A549 (cell line): ENCODE measurements around the gene SLC10A3. TPM values are rescaled to one million over a fixed set of nuclear protein-coding genes. Genes with fewer than 3 reads are reported as not detected.

Experiments
- ATAC-seq, 2 experiments: fragments of 200-7000 bp in 1 of 2; fragments of >200 bp in 1 of 2; cut with Nextera tagmentation in 1 of 2; cut with Tn5 transposase in 1 of 2; 3 replicates each; pipeline versions ENCODE4 v1.8.0 to v1.9.1; 2018 to 2020; ENCODE audit warnings: mild to moderate bottlenecking in 1 of 2, moderate library complexity in 1 of 2
- CTCF ChIA-PET: fragments of 300-600 bp; sonication (Branson Sonifier 250); formaldehyde crosslinking; extraction: SDS; loops from one replicate; lab custom pipeline; 2021; ENCODE audit warnings: antibody characterized with exemption, inconsistent platforms; lab: Yijun Ruan, JAX
- POLR2A ChIA-PET: fragments of 350-600 bp; formaldehyde crosslinking; extraction: SDS; loops from one replicate; lab custom pipeline; 2021; ENCODE audit warnings: antibody characterized with exemption, inconsistent platforms; lab: Yijun Ruan, JAX
- DNase-seq, 2 experiments: peaks; one replicate each; pipeline versions ENCODE4 v3.0.0 to v3.0.0-alpha.2; 2011 to 2016; ENCODE audit warnings: low read depth in 1 of 2, low spot score in 1 of 2
- FAIRE-seq: peaks from 2 replicates; lab custom pipeline; 2011; peaks lifted over from hg19 to GRCh38; lab: Jason Lieb, UNC
- H3K27ac ChIP-seq, 2 experiments: fragments of >200 bp; sonication (Bioruptor Twin); formaldehyde crosslinking; 3 replicates each; pipeline ENCODE4 v1.5.1; 2016 to 2017
- H3K4me1 ChIP-seq: fragments of >200 bp; sonication (Bioruptor Twin); formaldehyde crosslinking; 3 replicates; pipeline ENCODE4 v1.6.1; 2016
- H3K4me2 ChIP-seq: fragments of >200 bp; sonication (Bioruptor Twin); formaldehyde crosslinking; 3 replicates; pipeline ENCODE4 v1.6.1; 2016
- H3K4me3 ChIP-seq: fragments of >200 bp; sonication (Bioruptor Twin); formaldehyde crosslinking; 3 replicates; pipeline ENCODE4 v1.5.1; 2016
- H3K9me3 ChIP-seq: fragments of >200 bp; sonication (Bioruptor Twin); formaldehyde crosslinking; 3 replicates; pipeline ENCODE4 v1.6.1; 2016
- EP300 ChIP-seq, 2 experiments: fragments of >200 bp; sonication (Bioruptor Twin); formaldehyde crosslinking; IDR thresholded peaks; 2 replicates in 1 of 2; 3 replicates in 1 of 2; pipeline ENCODE4 v1.6.1; 2016 to 2017
- HOXA7 ChIP-seq: fragments of 250-450 bp; sonication (Bioruptor Pico); IDR thresholded peaks from 2 replicates; pipeline ENCODE4 v1.5.0; 2020; ENCODE audit warnings: mild to moderate bottlenecking, moderate library complexity
- MAFK ChIP-seq: fragments of 450-650 bp; IDR thresholded peaks from 2 replicates; pipeline ENCODE4 v1.6.1; 2014; ENCODE audit not compliant: partially characterized antibody
- NFE2L2 ChIP-seq: fragments of 150-350 bp; conservative IDR thresholded peaks from 2 replicates; pipeline ENCODE4 v1.6.1; 2014; ENCODE audit warnings: low read length
- NPAS2 ChIP-seq: fragments of 250-450 bp; sonication (Bioruptor Pico); IDR thresholded peaks from 2 replicates; pipeline ENCODE4 v1.8.0; 2022; ENCODE audit warnings: mild to moderate bottlenecking, moderate library complexity, borderline replicate concordance
- POLR2AphosphoS2 ChIP-seq: conservative IDR thresholded peaks from 2 replicates; pipeline ENCODE4 v1.6.1; 2012; ENCODE audit warnings: low read length, improper control_type of control experiment, inconsistent platforms
- RAD21 ChIP-seq, 2 experiments: fragments of >200 bp in 1 of 2; sonication (Bioruptor Twin) in 1 of 2; formaldehyde crosslinking in 1 of 2; IDR thresholded peaks in 1 of 2; conservative IDR thresholded peaks in 1 of 2; 2 replicates in 1 of 2; 3 replicates in 1 of 2; pipeline ENCODE4 v1.6.1; 2012 to 2018; ENCODE audit warnings: inconsistent platforms in 1 of 2
- RFX5 ChIP-seq: fragments of 450-650 bp; IDR thresholded peaks from 2 replicates; pipeline ENCODE4 v1.7.1; 2014; ENCODE audit warnings: antibody characterized with exemption, mild to moderate bottlenecking, moderate library complexity
- RNF2 ChIP-seq: fragments of 200-600 bp; sonication (generic); IDR thresholded peaks from 2 replicates; pipeline ENCODE4 v1.6.1; 2016; ENCODE audit warnings: low read depth, mild to moderate bottlenecking, antibody characterized with exemption, moderate library complexity, borderline replicate concordance
- TFCP2L1 ChIP-seq: fragments of 250-450 bp; sonication (Bioruptor Pico); IDR thresholded peaks from 2 replicates; pipeline ENCODE4 v1.5.0; 2021; ENCODE audit warnings: mild to moderate bottlenecking
- ZFP36 ChIP-seq: fragments of 450-650 bp; IDR thresholded peaks from 2 replicates; pipeline ENCODE4 v1.6.1; 2014; ENCODE audit warnings: borderline replicate concordance; ENCODE audit not compliant: partially characterized antibody
- WGBS: methylation state at CpG from one replicate; pipeline ENCODE4 v1.1.6; 2017; ENCODE audit errors: missing lambda C conversion rate; 5-methylcytosine and 5-hydroxymethylcytosine counted together
- polyA plus RNA-seq, 4 experiments: library from polyadenylated mRNA; depleted of rRNA in 3 of 4; stranded (reverse); fragments of >200 nt; fragmentation: RNase III in 1 of 4; extraction: RNeasy Plus Mini Kit Qiagen cat#74134 plus additional on column Dnase treatment in 1 of 4; gene quantifications; 2 replicates in 3 of 4; 3 replicates in 1 of 4; pipeline ENCODE4 v1.2.3, GENCODE V29; 2011 to 2017
- TF ChIP-seq, protein P1 (sequence below): fragments of 200-600 bp; sonication (generic); IDR thresholded peaks from 2 replicates; pipeline ENCODE4 v1.6.1; 2016; ENCODE audit warnings: antibody characterized with exemption, mild to moderate bottlenecking, moderate library complexity
- TF ChIP-seq, protein P2 (sequence below): fragments of 150-350 bp; IDR thresholded peaks from 2 replicates; pipeline ENCODE4 v1.6.1; 2014; ENCODE audit warnings: low read depth, mild to moderate bottlenecking, low read length
- TF ChIP-seq, protein P3 (sequence below): fragments of 450-650 bp; IDR thresholded peaks from 2 replicates; pipeline ENCODE4 v1.6.1; 2014; ENCODE audit warnings: antibody characterized with exemption
- TF ChIP-seq, protein P4 (sequence below): fragments of >200 bp; sonication (Bioruptor Twin); formaldehyde crosslinking; IDR thresholded peaks from 3 replicates; pipeline ENCODE4 v1.5.1; 2016

The SLC10A3 gene
- polyA plus RNA-seq, 2 of the 4 experiments (the other 2 are of a cell fraction) = 9.0 to 21.7 TPM

DNA sequence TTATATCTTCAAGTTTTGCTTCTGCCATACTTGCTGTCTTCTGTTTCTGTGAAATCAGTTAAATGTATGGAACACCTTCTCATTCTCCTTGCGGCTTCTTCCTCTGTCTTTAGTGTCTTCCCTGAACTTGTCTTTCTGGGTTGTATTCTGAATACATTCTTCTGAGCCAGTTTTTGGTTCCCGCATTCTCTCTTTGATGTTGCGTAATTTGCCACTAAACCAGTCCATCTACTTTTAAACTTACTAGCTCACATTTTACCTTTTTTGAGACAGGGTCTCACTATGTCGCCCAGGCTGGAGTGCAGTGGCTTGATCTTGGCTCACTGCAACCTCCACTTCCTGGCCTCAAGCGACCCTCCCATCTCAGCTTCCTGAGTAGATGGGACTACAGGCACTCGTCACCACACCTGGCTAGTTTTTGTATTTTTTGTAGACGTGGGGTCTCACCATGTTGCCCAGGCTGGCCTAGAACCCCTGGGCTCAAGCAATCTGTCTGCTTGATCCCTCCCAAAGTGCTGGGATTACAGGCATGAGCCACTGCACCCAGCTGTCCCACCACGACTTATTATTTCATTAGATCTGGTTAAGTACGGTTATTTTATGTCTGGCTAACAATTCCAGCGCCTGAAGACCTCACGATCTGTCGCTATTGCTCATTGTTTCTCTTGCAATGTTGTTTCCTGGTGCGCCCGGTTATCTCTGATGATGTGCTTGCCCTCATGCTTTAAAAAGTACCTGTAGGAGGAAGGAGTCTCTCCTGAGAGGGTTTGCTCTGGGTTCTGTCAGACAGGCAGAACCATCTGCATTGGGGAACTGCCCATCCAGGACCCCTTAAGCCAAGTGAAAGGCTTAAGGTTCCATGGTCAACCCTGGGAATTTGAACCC, 35.4 kb upstream of the SLC10A3 start (continued):
- TF ChIP-seq, protein P1, sequence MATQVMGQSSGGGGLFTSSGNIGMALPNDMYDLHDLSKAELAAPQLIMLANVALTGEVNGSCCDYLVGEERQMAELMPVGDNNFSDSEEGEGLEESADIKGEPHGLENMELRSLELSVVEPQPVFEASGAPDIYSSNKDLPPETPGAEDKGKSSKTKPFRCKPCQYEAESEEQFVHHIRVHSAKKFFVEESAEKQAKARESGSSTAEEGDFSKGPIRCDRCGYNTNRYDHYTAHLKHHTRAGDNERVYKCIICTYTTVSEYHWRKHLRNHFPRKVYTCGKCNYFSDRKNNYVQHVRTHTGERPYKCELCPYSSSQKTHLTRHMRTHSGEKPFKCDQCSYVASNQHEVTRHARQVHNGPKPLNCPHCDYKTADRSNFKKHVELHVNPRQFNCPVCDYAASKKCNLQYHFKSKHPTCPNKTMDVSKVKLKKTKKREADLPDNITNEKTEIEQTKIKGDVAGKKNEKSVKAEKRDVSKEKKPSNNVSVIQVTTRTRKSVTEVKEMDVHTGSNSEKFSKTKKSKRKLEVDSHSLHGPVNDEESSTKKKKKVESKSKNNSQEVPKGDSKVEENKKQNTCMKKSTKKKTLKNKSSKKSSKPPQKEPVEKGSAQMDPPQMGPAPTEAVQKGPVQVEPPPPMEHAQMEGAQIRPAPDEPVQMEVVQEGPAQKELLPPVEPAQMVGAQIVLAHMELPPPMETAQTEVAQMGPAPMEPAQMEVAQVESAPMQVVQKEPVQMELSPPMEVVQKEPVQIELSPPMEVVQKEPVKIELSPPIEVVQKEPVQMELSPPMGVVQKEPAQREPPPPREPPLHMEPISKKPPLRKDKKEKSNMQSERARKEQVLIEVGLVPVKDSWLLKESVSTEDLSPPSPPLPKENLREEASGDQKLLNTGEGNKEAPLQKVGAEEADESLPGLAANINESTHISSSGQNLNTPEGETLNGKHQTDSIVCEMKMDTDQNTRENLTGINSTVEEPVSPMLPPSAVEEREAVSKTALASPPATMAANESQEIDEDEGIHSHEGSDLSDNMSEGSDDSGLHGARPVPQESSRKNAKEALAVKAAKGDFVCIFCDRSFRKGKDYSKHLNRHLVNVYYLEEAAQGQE = no peak; the same call in 1 of the 2 replicates
- TF ChIP-seq, protein P2, sequence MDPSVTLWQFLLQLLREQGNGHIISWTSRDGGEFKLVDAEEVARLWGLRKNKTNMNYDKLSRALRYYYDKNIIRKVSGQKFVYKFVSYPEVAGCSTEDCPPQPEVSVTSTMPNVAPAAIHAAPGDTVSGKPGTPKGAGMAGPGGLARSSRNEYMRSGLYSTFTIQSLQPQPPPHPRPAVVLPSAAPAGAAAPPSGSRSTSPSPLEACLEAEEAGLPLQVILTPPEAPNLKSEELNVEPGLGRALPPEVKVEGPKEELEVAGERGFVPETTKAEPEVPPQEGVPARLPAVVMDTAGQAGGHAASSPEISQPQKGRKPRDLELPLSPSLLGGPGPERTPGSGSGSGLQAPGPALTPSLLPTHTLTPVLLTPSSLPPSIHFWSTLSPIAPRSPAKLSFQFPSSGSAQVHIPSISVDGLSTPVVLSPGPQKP = no peak
- TF ChIP-seq NPAS2 (CRISPR knock-in tag) (no peak), RFX5 (no peak), NFE2L2 (no peak), RAD21 (conservative IDR thresholded peaks at IDR 0.05 in 1 of 2, IDR thresholded peaks at IDR 0.05 in 1 of 2) (no peak), MAFK (no peak)
- TF ChIP-seq, protein P3, sequence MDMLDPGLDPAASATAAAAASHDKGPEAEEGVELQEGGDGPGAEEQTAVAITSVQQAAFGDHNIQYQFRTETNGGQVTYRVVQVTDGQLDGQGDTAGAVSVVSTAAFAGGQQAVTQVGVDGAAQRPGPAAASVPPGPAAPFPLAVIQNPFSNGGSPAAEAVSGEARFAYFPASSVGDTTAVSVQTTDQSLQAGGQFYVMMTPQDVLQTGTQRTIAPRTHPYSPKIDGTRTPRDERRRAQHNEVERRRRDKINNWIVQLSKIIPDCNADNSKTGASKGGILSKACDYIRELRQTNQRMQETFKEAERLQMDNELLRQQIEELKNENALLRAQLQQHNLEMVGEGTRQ = no peak

DNA sequence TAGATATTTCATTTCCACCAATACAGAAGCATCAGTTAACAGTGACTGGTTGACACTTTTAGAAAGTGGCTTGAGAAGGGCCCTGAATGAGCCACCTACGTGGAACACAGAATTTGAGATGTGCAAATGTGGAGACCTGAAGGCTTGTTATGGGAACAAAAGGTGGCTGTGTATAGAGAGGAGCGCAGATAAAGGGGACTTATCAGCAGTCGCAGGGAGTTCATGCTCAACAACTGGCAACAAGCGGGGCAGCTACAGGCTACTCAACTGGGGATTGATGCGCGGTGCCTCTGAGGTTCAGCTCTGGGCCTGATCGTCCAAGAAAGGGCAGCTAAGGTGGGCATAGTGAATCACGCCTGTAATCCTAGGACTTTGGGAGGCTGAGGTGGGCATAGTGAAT, 29.0 kb upstream of the SLC10A3 start:
- POLR2A ChIA-PET = interaction anchor here (0.5 kb wide), 1 partner anchor 105 kb away, joined by 3 read pairs; no protein-coding TSS in a partner anchor
- TF ChIP-seq TFCP2L1 (CRISPR knock-in tag) (no peak), HOXA7 (no peak), POLR2AphosphoS2 (0 out of 2 replicates have a peak, but pooled peaks have one; percentile 39), RNF2 (no peak), EP300 (IDR thresholded peaks at IDR 0.05) (no peak), ZFP36 (no peak)
- TF ChIP-seq, protein P1 = no peak
- TF ChIP-seq, protein P4, sequence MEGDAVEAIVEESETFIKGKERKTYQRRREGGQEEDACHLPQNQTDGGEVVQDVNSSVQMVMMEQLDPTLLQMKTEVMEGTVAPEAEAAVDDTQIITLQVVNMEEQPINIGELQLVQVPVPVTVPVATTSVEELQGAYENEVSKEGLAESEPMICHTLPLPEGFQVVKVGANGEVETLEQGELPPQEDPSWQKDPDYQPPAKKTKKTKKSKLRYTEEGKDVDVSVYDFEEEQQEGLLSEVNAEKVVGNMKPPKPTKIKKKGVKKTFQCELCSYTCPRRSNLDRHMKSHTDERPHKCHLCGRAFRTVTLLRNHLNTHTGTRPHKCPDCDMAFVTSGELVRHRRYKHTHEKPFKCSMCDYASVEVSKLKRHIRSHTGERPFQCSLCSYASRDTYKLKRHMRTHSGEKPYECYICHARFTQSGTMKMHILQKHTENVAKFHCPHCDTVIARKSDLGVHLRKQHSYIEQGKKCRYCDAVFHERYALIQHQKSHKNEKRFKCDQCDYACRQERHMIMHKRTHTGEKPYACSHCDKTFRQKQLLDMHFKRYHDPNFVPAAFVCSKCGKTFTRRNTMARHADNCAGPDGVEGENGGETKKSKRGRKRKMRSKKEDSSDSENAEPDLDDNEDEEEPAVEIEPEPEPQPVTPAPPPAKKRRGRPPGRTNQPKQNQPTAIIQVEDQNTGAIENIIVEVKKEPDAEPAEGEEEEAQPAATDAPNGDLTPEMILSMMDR = no peak
- TF ChIP-seq, all 56 proteins: peak for 1
- FAIRE-seq = no peak
- DNase-seq = no peak
- Histone ChIP-seq H3K4me2 (no peak overlapping the region), H3K27ac (no peak overlapping the region), H3K4me3 (no peak overlapping the region), H3K4me1 (peaks cover 10% of the 10 kb centered on the region; the same call in 2 of the 3 replicates), H3K9me3 (no peaks in the 10 kb centered on the region)
- WGBS = 93% methylated on average over 8 of the region's 8 CpGs
- CTCF ChIA-PET = no interaction called here
- ATAC-seq = no peak
